GM12865 (cell line): ENCODE data around the gene PIGU.
A peak's percentile ranks its signal among the peaks of the same experiment; 100 is the strongest.
"Not testable (repeated sequence)": the region's sequence is repeated elsewhere in the genome, so short reads cannot be mapped to it uniquely, and the experiment has no call there.

ENCODE experiments used
- DNase-seq: peaks from one replicate; pipeline ENCODE4 v3.0.0; 2010; ENCODE audit warnings: low read depth
- H3K4me3 ChIP-seq: 2 replicates; pipeline ENCODE4 v1.5.1; 2011; ENCODE audit warnings: mild to moderate bottlenecking, low read depth, low read length, control low read depth
- TF ChIP-seq, protein P1 (sequence below): IDR thresholded peaks from 2 replicates; pipeline ENCODE4 v1.5.1; 2011; ENCODE audit warnings: low read length, control low read depth, low read depth, inconsistent platforms; ENCODE audit not compliant: insufficient read depth; ENCODE audit errors: missing control alignments

PIGU gene

DNA sequence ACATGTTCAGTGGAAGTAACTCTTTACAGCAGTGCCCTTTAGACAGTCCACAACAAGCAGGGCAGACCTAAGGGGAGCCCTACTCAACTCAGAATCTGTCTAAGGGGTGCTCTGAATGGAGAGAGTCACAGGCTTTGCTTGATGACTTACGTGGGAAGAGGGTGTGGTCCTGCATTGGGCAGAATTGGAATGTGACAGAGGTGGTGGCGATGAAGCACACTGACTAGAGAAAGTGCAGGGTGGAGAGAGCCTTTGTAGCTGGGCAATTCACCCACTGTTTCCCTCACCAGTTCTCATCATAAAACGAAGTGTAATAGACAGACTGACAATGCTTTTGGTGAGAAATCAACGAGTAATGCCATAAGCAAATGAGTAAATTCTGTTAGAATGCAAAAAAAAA is 38.5 kb upstream of the PIGU start:
- TF ChIP-seq, protein P1, sequence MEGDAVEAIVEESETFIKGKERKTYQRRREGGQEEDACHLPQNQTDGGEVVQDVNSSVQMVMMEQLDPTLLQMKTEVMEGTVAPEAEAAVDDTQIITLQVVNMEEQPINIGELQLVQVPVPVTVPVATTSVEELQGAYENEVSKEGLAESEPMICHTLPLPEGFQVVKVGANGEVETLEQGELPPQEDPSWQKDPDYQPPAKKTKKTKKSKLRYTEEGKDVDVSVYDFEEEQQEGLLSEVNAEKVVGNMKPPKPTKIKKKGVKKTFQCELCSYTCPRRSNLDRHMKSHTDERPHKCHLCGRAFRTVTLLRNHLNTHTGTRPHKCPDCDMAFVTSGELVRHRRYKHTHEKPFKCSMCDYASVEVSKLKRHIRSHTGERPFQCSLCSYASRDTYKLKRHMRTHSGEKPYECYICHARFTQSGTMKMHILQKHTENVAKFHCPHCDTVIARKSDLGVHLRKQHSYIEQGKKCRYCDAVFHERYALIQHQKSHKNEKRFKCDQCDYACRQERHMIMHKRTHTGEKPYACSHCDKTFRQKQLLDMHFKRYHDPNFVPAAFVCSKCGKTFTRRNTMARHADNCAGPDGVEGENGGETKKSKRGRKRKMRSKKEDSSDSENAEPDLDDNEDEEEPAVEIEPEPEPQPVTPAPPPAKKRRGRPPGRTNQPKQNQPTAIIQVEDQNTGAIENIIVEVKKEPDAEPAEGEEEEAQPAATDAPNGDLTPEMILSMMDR = no peak
- DNase-seq = no peak
- no peak overlapping the region for H3K4me3 ChIP-seq

DNA sequence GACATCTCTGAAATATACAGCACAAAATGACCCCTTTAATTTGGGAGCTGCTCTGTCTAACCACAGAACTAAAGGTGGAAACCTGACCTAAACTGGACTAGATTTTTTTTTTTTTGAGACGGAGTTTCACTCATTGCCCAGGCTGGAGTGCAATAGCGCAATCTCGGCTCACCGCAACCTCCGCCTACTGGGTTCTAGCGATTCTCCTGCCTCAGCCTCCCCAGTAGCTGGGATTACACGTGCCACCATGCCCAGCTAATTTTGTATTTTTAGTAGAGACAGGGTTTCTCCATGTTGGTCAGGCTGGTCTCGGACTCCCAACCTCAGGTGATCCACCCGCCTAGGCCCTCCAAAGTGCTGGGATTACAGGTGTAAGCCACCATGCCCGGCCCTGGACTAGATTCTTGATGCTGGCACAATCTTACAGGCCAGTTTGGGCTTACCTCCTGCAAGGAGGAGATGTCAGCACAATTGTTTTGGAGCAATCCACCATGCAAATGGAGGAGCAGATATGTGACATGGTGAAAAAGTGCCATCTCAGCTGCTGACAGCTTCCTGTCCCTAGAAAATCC is 37.1 kb upstream of the PIGU start:
- DNase-seq, H3K4me3 ChIP-seq: not testable (repeated sequence)

DNA sequence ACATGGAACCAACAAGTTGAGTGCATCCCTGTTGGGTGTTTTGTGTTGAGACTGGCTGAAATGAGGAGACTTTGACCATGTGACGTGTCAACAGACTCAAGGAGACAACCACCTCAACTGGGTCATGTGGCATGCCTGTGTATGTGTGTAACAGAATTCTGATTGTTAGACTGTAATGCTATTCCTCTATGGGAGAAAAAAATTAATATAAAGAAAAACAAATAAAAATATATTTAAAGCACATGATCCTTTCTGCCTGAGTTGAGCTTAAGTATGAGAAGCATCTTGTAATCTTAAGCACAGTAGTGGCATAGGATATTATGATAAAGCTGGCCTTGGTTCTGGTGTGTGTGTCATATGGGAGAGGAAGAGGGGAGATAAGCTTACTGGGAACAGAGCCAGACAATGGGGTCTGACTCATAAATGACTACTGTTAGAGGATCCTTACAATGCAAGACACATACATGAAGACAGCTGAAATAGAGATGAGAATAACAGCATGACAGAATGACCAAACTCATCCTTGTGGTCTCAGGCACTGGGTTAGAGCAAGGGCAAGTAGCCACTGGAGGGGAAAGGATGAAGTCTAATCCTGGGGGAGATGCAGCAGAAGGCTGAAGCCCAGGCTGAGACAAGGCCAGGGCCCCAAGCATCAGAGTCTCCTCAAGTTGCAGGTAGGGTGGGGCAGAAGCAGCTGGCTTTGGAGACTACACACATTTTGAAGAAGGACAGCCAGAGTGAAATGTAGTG is 36.5 kb upstream of the PIGU start:
- DNase-seq = peak; percentile 67
- TF ChIP-seq, protein P1 = no peak
- no peak overlapping the region for H3K4me3 ChIP-seq

DNA sequence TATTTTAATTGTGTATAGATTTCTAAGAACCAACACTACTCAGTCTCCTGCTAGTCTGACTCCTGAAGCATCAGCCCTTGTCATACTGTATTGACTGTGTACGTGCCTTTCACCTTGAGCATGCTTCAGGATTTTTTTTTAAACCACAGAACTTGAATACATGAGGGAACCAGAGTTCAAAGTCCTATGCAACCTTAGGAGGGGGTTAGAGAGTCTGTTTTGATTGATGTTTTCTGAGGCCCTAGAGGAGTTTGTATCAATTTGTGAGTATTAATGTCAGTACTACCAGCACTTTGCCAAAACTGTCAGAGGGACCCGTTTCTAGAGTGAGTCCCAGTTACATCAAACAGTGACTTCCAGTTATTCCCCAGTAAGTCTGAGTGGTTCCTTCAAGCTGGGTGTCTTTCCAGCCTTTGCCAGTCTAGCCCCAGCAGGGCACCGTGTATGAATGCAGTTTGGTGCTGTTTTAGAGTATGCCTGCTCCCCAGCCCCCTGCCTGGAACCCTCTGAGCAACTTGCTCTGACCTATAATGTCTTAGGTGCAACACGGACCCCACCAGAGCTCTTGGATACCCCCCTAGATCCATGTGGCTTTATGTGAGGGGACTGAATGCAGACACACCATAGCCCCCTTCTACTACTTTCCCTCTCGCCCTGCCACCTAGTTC is 35.8 kb upstream of the PIGU start:
- TF ChIP-seq, protein P1 = no peak
- no peak for DNase-seq
- H3K4me3 ChIP-seq = no peak overlapping the region

DNA sequence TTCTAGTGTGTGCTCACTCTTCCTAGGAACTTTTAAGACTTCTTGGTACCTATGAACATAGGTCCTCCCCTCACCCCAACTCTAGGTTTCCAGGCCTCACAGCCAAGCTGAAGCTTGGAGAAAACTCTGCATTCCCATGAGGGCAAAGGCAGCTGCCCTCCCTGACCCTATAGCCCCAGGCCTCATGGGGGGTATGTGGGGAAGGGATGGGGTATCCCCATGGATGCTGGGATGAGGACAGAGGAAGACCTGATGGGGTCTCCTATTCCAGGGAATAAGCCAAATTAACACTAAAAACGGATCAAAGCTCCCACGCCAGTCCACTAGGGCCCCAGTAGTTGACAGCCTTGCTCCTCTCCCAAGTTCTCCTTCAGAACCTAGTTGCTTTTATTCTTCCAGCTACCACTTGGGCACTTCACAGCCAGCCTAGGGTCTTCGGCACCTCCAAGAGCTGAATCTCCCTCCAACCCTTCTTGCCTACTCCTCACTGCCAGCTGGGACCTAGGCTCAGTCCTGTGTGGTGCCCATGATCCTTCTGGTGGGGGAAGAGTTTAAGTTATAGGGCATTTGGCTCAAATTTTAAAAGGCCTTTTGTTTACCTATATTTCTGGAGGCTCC is 35.0 kb upstream of the PIGU start:
- no peak overlapping the region for H3K4me3 ChIP-seq
- TF ChIP-seq, protein P1 = no peak
- no peak for DNase-seq

DNA sequence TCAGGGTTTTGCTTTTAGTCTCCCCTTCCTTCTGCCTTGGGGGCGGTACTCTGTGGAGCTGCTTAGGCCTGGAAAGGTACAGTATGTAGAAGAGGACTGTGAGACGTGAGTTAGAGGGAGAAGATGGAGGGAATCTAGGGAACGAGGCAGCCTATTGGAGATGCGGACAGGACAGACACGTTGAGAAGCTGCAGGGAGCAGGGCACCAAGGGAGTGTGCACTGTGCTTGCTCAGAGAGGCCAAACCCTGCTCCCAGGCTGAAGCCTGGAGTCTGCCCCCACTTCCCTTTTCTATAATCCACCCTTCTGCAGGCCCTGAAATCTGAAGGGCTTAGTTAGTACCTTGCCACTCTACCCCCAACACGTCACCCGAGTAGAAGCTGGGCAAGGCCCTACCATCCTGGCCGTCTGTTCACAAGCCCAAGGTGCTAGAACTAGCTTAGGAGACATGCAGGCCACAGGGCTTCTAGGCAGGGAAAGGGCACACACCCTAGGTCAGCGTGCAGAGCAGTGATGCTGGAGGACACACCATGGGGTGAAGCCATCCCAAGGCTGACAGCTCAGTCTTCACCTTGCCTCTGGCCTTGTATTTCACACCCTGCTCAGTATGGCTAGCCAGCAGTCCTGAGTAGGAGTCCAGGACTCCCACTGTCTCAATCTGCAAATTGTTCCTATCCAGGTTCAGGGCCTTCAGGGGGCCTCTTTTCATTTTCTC is 34.1 kb upstream of the PIGU start:
- H3K4me3 ChIP-seq = no peak overlapping the region; the same call in 1 of the 2 replicates
- no peak for DNase-seq

More for the DNA sequence above, 34.1 kb upstream of the PIGU start:
- TF ChIP-seq, protein P1 = no peak
